ACC112 (cell line): ENCODE data around the gene PTTG1IP2.

ENCODE experiments used
- H2AFZ ChIP-seq: fragments of 200-600 bp; sonication (generic); one replicate; pipeline ENCODE4 v1.6.0; 2017; ENCODE audit warnings: antibody characterized with exemption, low read length; ENCODE audit not compliant: unreplicated experiment
- H3K27ac ChIP-seq: fragments of 200-600 bp; sonication (generic); 2 replicates; pipeline ENCODE4 v1.5.1; 2014; ENCODE audit warnings: low read depth, mild to moderate bottlenecking, antibody characterized with exemption, low read length, moderate library complexity
- H3K27me3 ChIP-seq: fragments of 200-600 bp; sonication (generic); 2 replicates; pipeline ENCODE4 v1.6.1; 2014; ENCODE audit warnings: mild to moderate bottlenecking, antibody characterized with exemption, low read length, moderate library complexity, mixed read lengths; ENCODE audit not compliant: insufficient read depth
- H3K36me3 ChIP-seq: fragments of 200-600 bp; sonication (generic); 2 replicates; pipeline ENCODE4 v1.6.1; 2016; ENCODE audit warnings: mild to moderate bottlenecking, antibody characterized with exemption, low read length, moderate library complexity, mixed read lengths; ENCODE audit not compliant: insufficient read depth
- H3K4me1 ChIP-seq: fragments of 200-600 bp; sonication (generic); one replicate; pipeline ENCODE4 v1.6.1; 2016; ENCODE audit warnings: low read length, mixed read lengths; ENCODE audit not compliant: insufficient read depth, unreplicated experiment, control insufficient read depth
- H3K4me3 ChIP-seq: fragments of 200-600 bp; sonication (generic); 2 replicates; pipeline ENCODE4 v1.5.1; 2014; ENCODE audit warnings: mild to moderate bottlenecking, low read depth, low read length
- H3K79me2 ChIP-seq: fragments of 200-600 bp; sonication (generic); one replicate; pipeline ENCODE4 v1.6.0; 2016; ENCODE audit warnings: low read length; ENCODE audit not compliant: control insufficient read depth, unreplicated experiment, insufficient read depth

Gene PTTG1IP2

GRCh38 chr7:90469554-90469953, at the start of gene PTTG1IP2:
PTTG1IP2 (plus strand) TSS chr7:90469639; CDS start chr7:90469787, 148 bp downstream.
- H3K79me2 ChIP-seq = no peaks in the 10 kb centered on the region
- H3K4me1 ChIP-seq = peaks cover 11% of the 10 kb centered on the region
- H3K4me3 ChIP-seq = no peak within 1 kb of the TSS
- H3K27me3 ChIP-seq = no peaks in the 10 kb centered on the region
- H3K36me3 ChIP-seq = no peaks in the 10 kb centered on the region
- H3K27ac ChIP-seq = no peak within 1 kb of the TSS
- H2AFZ ChIP-seq = no peak within 1 kb of the TSS

GRCh38 chr7:90421651-90422050, 47.8 kb upstream of the PTTG1IP2 start:
- Histone ChIP-seq H3K36me3 (peaks cover 7% of the 10 kb centered on the region; the same call in 1 of the 2 replicates), H3K79me2 (no peaks in the 10 kb centered on the region), H3K27ac (no peak overlapping the region), H3K4me3 (no peak overlapping the region), H2AFZ (no peak overlapping the region), H3K4me1 (peaks cover 14% of the 10 kb centered on the region), H3K27me3 (no peaks in the 10 kb centered on the region)

GRCh38 chr7:90424720-90425119, 44.7 kb upstream of the PTTG1IP2 start:
- no peak overlapping the region for H3K27ac ChIP-seq
- no peak overlapping the region for H2AFZ ChIP-seq
- H3K36me3 ChIP-seq = 0 out of 2 replicates have a peak, but pooled peaks cover 5% of the 10 kb centered on the region
- H3K4me1 ChIP-seq = peaks cover 14% of the 10 kb centered on the region
- H3K27me3 ChIP-seq = no peaks in the 10 kb centered on the region
- no peak overlapping the region for H3K4me3 ChIP-seq
- H3K79me2 ChIP-seq = no peaks in the 10 kb centered on the region

GRCh38 chr7:90425376-90425775, 44.1 kb upstream of the PTTG1IP2 start:
- H3K79me2 ChIP-seq = no peaks in the 10 kb centered on the region
- peaks cover 14% of the 10 kb centered on the region for H3K4me1 ChIP-seq
- H3K36me3 ChIP-seq = 0 out of 2 replicates have a peak, but pooled peaks cover 5% of the 10 kb centered on the region
- no peak overlapping the region for H2AFZ ChIP-seq
- no peak overlapping the region for H3K4me3 ChIP-seq
- no peak overlapping the region; the same call in 1 of the 2 replicates for H3K27ac ChIP-seq
- H3K27me3 ChIP-seq = no peaks in the 10 kb centered on the region

GRCh38 chr7:90430614-90431460, 38.6 kb upstream of the PTTG1IP2 start:
- H2AFZ ChIP-seq = no peak overlapping the region
- H3K27ac ChIP-seq = no peak overlapping the region

GRCh38 chr7:90432752-90433151, 36.7 kb upstream of the PTTG1IP2 start:
- Histone ChIP-seq H3K4me3 (no peak overlapping the region), H3K79me2 (no peaks in the 10 kb centered on the region), H2AFZ (no peak overlapping the region)

More at GRCh38 chr7:90430614-90431460, 38.6 kb upstream of the PTTG1IP2 start:
- H3K4me1 ChIP-seq = peaks cover 2% of the 10 kb centered on the region
- no peaks in the 10 kb centered on the region for H3K27me3 ChIP-seq
- H3K4me3 ChIP-seq = no peak overlapping the region
- no peaks in the 10 kb centered on the region for H3K36me3 ChIP-seq
- H3K79me2 ChIP-seq = no peaks in the 10 kb centered on the region

GRCh38 chr7:90433221-90433620, 36.2 kb upstream of the PTTG1IP2 start:
- no peak overlapping the region for H2AFZ ChIP-seq
- no peak overlapping the region for H3K4me3 ChIP-seq
- H3K36me3 ChIP-seq = no peaks in the 10 kb centered on the region
- H3K4me1 ChIP-seq = no peaks in the 10 kb centered on the region
- H3K79me2 ChIP-seq = no peaks in the 10 kb centered on the region
- H3K27me3 ChIP-seq = no peaks in the 10 kb centered on the region
- H3K27ac ChIP-seq = no peak overlapping the region

More at GRCh38 chr7:90432752-90433151, 36.7 kb upstream of the PTTG1IP2 start:
- H3K36me3 ChIP-seq = no peaks in the 10 kb centered on the region
- no peaks in the 10 kb centered on the region for H3K4me1 ChIP-seq
- H3K27me3 ChIP-seq = no peaks in the 10 kb centered on the region
- no peak overlapping the region for H3K27ac ChIP-seq

- Histone ChIP-seq H3K79me2 (no peaks in the 10 kb centered on the region), H3K4me1 (no peaks in the 10 kb centered on the region), H3K36me3 (no peaks in the 10 kb centered on the region), H3K4me3 (no peak overlapping the region), H3K27me3 (no peaks in the 10 kb centered on the region), H2AFZ (no peak overlapping the region), H3K27ac (no peak overlapping the region)
Measured at GRCh38 chr7:90445633-90446032, 23.8 kb upstream of the PTTG1IP2 start.

- Histone ChIP-seq H3K36me3 (no peaks in the 10 kb centered on the region), H3K27me3 (no peaks in the 10 kb centered on the region), H3K27ac (no peak overlapping the region), H3K79me2 (no peaks in the 10 kb centered on the region), H2AFZ (no peak overlapping the region), H3K4me1 (no peaks in the 10 kb centered on the region), H3K4me3 (no peak overlapping the region)
Measured at GRCh38 chr7:90446137-90446899, 23.1 kb upstream of the PTTG1IP2 start.

GRCh38 chr7:90453259-90453891, 16.1 kb upstream of the PTTG1IP2 start:
- Histone ChIP-seq H3K36me3 (no peaks in the 10 kb centered on the region), H3K4me1 (no peaks in the 10 kb centered on the region), H3K4me3 (no peak overlapping the region), H2AFZ (no peak overlapping the region), H3K79me2 (no peaks in the 10 kb centered on the region), H3K27ac (no peak overlapping the region), H3K27me3 (no peaks in the 10 kb centered on the region)
